HG02852 (cell line): Measurements from ENCODE around the gene L2HGDH.
"Not testable (repeated sequence)": the region's sequence is repeated elsewhere in the genome, so short reads cannot be mapped to it uniquely, and the experiment has no call there.

Source experiments
- ATAC-seq: cut with Tn5 transposase; IDR thresholded peaks from one replicate; pipeline ENCODE4 v1.9.1; 2021; ENCODE audit warnings: mild to moderate bottlenecking, moderate library complexity; ENCODE audit not compliant: unreplicated experiment

Gene L2HGDH

GRCh38 chr14:50311972-50312733 lies at the start of gene L2HGDH, which contains the start of gene DMAC2L:
TSS of gene L2HGDH (minus strand) at chr14:50312229. CDS start at chr14:50312150, 79 bp downstream.
TSS of gene DMAC2L (plus strand) at chr14:50312324. CDS start at chr14:50321488, 9,164 bp downstream.
- ATAC-seq: peak; percentile 93

- ATAC-seq: no peak
Observed at GRCh38 chr14:50360851-50361250, 48.8 kb upstream of the L2HGDH start.

GRCh38 chr14:50360093-50360492 lies 48.1 kb upstream of the L2HGDH start:
- ATAC-seq: no peak

GRCh38 chr14:50359631-50360030 lies 47.6 kb upstream of the L2HGDH start:
- ATAC-seq: no peak

GRCh38 chr14:50357753-50358395 lies 45.8 kb upstream of the L2HGDH start:
- no peak for ATAC-seq

GRCh38 chr14:50357124-50357523 lies 45.1 kb upstream of the L2HGDH start:
- ATAC-seq: no peak

GRCh38 chr14:50356283-50356682 lies 44.3 kb upstream of the L2HGDH start:
- ATAC-seq: not testable (repeated sequence)

GRCh38 chr14:50355692-50356091 lies 43.7 kb upstream of the L2HGDH start:
- ATAC-seq: no peak

- ATAC-seq: no peak
Observed at GRCh38 chr14:50354527-50354926, 42.5 kb upstream of the L2HGDH start.

GRCh38 chr14:50353126-50353525 lies 41.1 kb upstream of the L2HGDH start:
- ATAC-seq: no peak

- ATAC-seq: no peak
Observed at GRCh38 chr14:50352584-50352983, 40.6 kb upstream of the L2HGDH start.

- no peak for ATAC-seq
Observed at GRCh38 chr14:50350975-50351374, 38.9 kb upstream of the L2HGDH start.

- ATAC-seq: no peak
Observed at GRCh38 chr14:50348933-50349332, 36.9 kb upstream of the L2HGDH start.

GRCh38 chr14:50347521-50347920 lies 35.5 kb upstream of the L2HGDH start:
- no peak for ATAC-seq

- no peak for ATAC-seq
Observed at GRCh38 chr14:50345846-50346422, 33.9 kb upstream of the L2HGDH start.

- no peak for ATAC-seq
Observed at GRCh38 chr14:50344876-50345563, 33.0 kb upstream of the L2HGDH start.

- ATAC-seq: peak; percentile 83
Observed at GRCh38 chr14:50344116-50344775, 32.2 kb upstream of the L2HGDH start.

- no peak for ATAC-seq
Observed at GRCh38 chr14:50343434-50343833, 31.4 kb upstream of the L2HGDH start.

GRCh38 chr14:50342221-50343078 lies 30.4 kb upstream of the L2HGDH start:
- ATAC-seq: peak; percentile 43

GRCh38 chr14:50340963-50341362 lies 28.9 kb upstream of the L2HGDH start:
- no peak for ATAC-seq
